MCF 10A (cell line): ENCODE measurements around the gene CARS2. TPM values are rescaled to one million over a fixed set of nuclear protein-coding genes. Genes with fewer than 3 reads are reported as not detected.

ENCODE experiments used
- Bru-seq: library from RNA; stranded (reverse); fragments of 400-500 nt; gene quantifications from one replicate; lab custom pipeline; 2021; lab: Mats Ljungman, UMichigan
- BruChase-seq, 2 experiments: library from RNA; stranded (reverse); fragments of 400-500 nt; gene quantifications; one replicate each; lab custom pipeline; 2021; lab: Mats Ljungman, UMichigan
- BruUV-seq: library from RNA; stranded (reverse); fragments of 400-500 nt; replicated peaks from 2 replicates; lab custom pipeline; 2021; lab: Mats Ljungman, UMichigan
- CTCF ChIA-PET: fragments of 300-600 bp; sonication (Branson Sonifier 250); formaldehyde crosslinking; extraction: SDS; loops from one replicate; lab custom pipeline; 2021; ENCODE audit warnings: antibody characterized with exemption, inconsistent platforms; lab: Yijun Ruan, JAX
- POLR2A ChIA-PET: fragments of 300-600, 350-650 bp; sonication (Branson Sonifier 250); formaldehyde crosslinking; extraction: SDS; loops from one replicate; lab custom pipeline; 2020; ENCODE audit warnings: antibody characterized with exemption, inconsistent platforms; lab: Yijun Ruan, JAX
- DNase-seq: peaks from one replicate; pipeline ENCODE4 v3.0.0-alpha.2; 2018; ENCODE audit not compliant: unreplicated experiment
- H3K27ac Mint-ChIP-seq: one replicate; pipeline ENCODE4 v1.8.0; 2022; ENCODE audit warnings: mild to moderate bottlenecking, low read depth, mixed read lengths; ENCODE audit not compliant: unreplicated experiment
- H3K27me3 Mint-ChIP-seq: one replicate; pipeline ENCODE4 v1.8.0; 2022; ENCODE audit warnings: mixed read lengths; ENCODE audit not compliant: insufficient read depth, unreplicated experiment
- H3K36me3 Mint-ChIP-seq: one replicate; pipeline ENCODE4 v1.8.0; 2022; ENCODE audit warnings: mild to moderate bottlenecking, moderate library complexity, mixed read lengths; ENCODE audit not compliant: insufficient read depth, unreplicated experiment
- H3K4me1 Mint-ChIP-seq: one replicate; pipeline ENCODE4 v1.8.0; 2022; ENCODE audit warnings: mixed read lengths; ENCODE audit not compliant: insufficient read depth, unreplicated experiment
- H3K4me3 Mint-ChIP-seq: one replicate; pipeline ENCODE4 v1.8.0; 2022; ENCODE audit warnings: mild to moderate bottlenecking, moderate library complexity, mixed read lengths; ENCODE audit not compliant: unreplicated experiment
- H3K9me3 Mint-ChIP-seq: one replicate; pipeline ENCODE4 v1.8.0; 2022; ENCODE audit warnings: mixed read lengths; ENCODE audit not compliant: unreplicated experiment
- intact Hi-C: fragments of 100-400 bp; cut with micrococcal nuclease; formaldehyde crosslinking; loops from 2 replicates; pipeline ENCODE4 v1.14.1; 2022
- long read RNA-seq: library from polyadenylated mRNA; stranded (forward); transcript quantifications from one replicate; pipeline ENCODE4 v2.0.0, GENCODE V29; 2022
- total RNA-seq: library from RNA; stranded (reverse); gene quantifications from 2 replicates; pipeline ENCODE4 v1.2.3, GENCODE V29; 2022
- TF ChIP-seq, protein P1 (sequence below): fragments of 200-600 bp; IDR thresholded peaks from one replicate; pipeline ENCODE4 v1.8.0; 2022; ENCODE audit warnings: antibody characterized with exemption, mild to moderate bottlenecking; ENCODE audit not compliant: unreplicated experiment

CARS2 gene
- total RNA-seq (104 and 121 TPM in 2 replicates), Bru-seq, nascent RNA (percentile 91 among the genes with signal in this experiment), BruChase-seq, experiment 1, labeled RNA remaining after a 6-hour chase (percentile 87 among the genes with signal in this experiment), BruChase-seq, experiment 2, labeled RNA remaining after a 2-hour chase (percentile 94 among the genes with signal in this experiment)
- long read RNA-seq, transcript CARS2-201 (15 exons, 1,879 nt) = major isoform, 180 of 251 reads
- long read RNA-seq, partial matches to known transcripts = 13 of 251 reads
- long read RNA-seq, other reads (novel, unspliced or antisense) = 55 of 251 reads

- Mint-ChIP-seq H3K9me3 (no peaks in the 10 kb centered on the region), H3K27me3 (no peaks in the 10 kb centered on the region), H3K4me1 (peaks cover 21% of the 10 kb centered on the region), H3K27ac (peak within 1 kb of the TSS; percentile 70), H3K4me3 (peak within 1 kb of the TSS; percentile 82), H3K36me3 (peaks cover 28% of the 10 kb centered on the region)
- peak; percentile 98 for DNase-seq
- CTCF ChIA-PET = interaction anchor here (0.6 to 0.9 kb wide), 5 partner anchors 8 to 207 kb away, joined by 3 to 4 read pairs (median 3); partner anchors contain the start of gene ING1
- POLR2A ChIA-PET = interaction anchor here (0.6 to 8.1 kb wide), 10 partner anchors 10 to 447 kb away, joined by 3 to 125 read pairs (median 5); partner anchors contain the start of genes ANKRD10, ING1 and RAB20
- intact Hi-C loops = no loop called here
- TF ChIP-seq, protein P1, sequence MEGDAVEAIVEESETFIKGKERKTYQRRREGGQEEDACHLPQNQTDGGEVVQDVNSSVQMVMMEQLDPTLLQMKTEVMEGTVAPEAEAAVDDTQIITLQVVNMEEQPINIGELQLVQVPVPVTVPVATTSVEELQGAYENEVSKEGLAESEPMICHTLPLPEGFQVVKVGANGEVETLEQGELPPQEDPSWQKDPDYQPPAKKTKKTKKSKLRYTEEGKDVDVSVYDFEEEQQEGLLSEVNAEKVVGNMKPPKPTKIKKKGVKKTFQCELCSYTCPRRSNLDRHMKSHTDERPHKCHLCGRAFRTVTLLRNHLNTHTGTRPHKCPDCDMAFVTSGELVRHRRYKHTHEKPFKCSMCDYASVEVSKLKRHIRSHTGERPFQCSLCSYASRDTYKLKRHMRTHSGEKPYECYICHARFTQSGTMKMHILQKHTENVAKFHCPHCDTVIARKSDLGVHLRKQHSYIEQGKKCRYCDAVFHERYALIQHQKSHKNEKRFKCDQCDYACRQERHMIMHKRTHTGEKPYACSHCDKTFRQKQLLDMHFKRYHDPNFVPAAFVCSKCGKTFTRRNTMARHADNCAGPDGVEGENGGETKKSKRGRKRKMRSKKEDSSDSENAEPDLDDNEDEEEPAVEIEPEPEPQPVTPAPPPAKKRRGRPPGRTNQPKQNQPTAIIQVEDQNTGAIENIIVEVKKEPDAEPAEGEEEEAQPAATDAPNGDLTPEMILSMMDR = no peak
- no TSS peak for BruUV-seq
These were observed at the start of gene CARS2 for GRCh38 chr13:110705826-110706569. Gene CARS2 (minus strand): TSS chr13:110706116. CDS start chr13:110706093, 23 bp downstream.

GRCh38 chr13:110748271-110748670, 42.4 kb upstream of the CARS2 start:
- TF ChIP-seq, protein P1 = no peak
- intact Hi-C loops = no loop called here
- Mint-ChIP-seq H3K27me3 (no peaks in the 10 kb centered on the region), H3K36me3 (no peaks in the 10 kb centered on the region), H3K4me1 (no peaks in the 10 kb centered on the region), H3K4me3 (no peak overlapping the region), H3K9me3 (no peaks in the 10 kb centered on the region), H3K27ac (no peak overlapping the region)
- no peak for DNase-seq
- no TSS peak for BruUV-seq
- POLR2A ChIA-PET = no interaction called here
- CTCF ChIA-PET = no interaction called here

- POLR2A ChIA-PET = no interaction called here
- H3K27ac Mint-ChIP-seq = no peak overlapping the region
- no peaks in the 10 kb centered on the region for H3K27me3 Mint-ChIP-seq
- no peak overlapping the region for H3K4me3 Mint-ChIP-seq
- intact Hi-C loops = no loop called here
- DNase-seq = no peak
- H3K4me1 Mint-ChIP-seq = no peaks in the 10 kb centered on the region
- no TSS peak for BruUV-seq
- H3K36me3 Mint-ChIP-seq = no peaks in the 10 kb centered on the region
- no peaks in the 10 kb centered on the region for H3K9me3 Mint-ChIP-seq
- CTCF ChIA-PET = no interaction called here
- TF ChIP-seq, protein P1 = no peak
These were observed 40.5 kb upstream of the CARS2 start for GRCh38 chr13:110746438-110746837.

DNA sequence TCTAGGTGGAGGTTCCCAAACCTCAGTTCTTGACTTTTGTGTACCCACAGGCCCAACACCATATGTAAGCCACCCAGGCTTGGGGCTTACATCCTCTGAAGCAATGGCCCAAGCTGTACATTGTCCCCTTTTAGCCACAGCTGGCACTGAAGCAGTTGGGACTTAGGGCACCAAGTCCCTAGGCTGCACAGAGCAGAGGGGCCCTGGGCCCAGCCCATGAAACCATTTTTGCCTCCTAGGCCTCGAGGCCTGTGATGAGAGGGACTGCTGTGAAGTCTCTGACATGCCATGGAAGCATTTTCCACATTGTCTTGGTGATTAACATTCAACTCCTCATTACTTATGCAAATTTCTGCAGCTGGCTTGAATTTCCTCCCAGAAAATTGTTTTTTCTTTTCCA, 37.8 kb upstream of the CARS2 start:
- Mint-ChIP-seq H3K36me3 (no peaks in the 10 kb centered on the region), H3K9me3 (no peaks in the 10 kb centered on the region), H3K4me3 (no peak overlapping the region), H3K27ac (no peak overlapping the region), H3K4me1 (no peaks in the 10 kb centered on the region), H3K27me3 (no peaks in the 10 kb centered on the region)
- BruUV-seq = no TSS peak
- POLR2A ChIA-PET = interaction anchor here (1.7 kb wide), 1 partner anchor 9 kb away, joined by 6 read pairs; no protein-coding TSS in a partner anchor
- TF ChIP-seq, protein P1 = no peak
- intact Hi-C loops = no loop called here
- CTCF ChIA-PET = interaction anchor here (0.6 kb wide), 1 partner anchor 76 kb away, joined by 3 read pairs; no protein-coding TSS in a partner anchor
- no peak for DNase-seq
